NB4 (cell line): Measurements from ENCODE around the gene HMGCLL1.

Source experiments
- DNase-seq: peaks from one replicate; pipeline ENCODE4 v3.0.0; 2010; ENCODE audit warnings: low read depth
- H3K4me3 ChIP-seq: one replicate; pipeline ENCODE4 v1.5.1; 2011; ENCODE audit warnings: mild to moderate bottlenecking, low read depth, low read length, moderate library complexity
- CTCF ChIP-seq: IDR thresholded peaks from one replicate; pipeline ENCODE4 v1.5.1; 2012; ENCODE audit warnings: low read depth, low read length
- MAX ChIP-seq: IDR thresholded peaks from 2 replicates; pipeline ENCODE4 v1.6.1; 2011; ENCODE audit warnings: low read depth, low read length
- MYC ChIP-seq: IDR thresholded peaks from 2 replicates; pipeline ENCODE4 v1.6.1; 2011; ENCODE audit warnings: low read depth, low read length
- POLR2A ChIP-seq: IDR thresholded peaks from 2 replicates; pipeline ENCODE4 v1.6.1; 2011; ENCODE audit warnings: mild to moderate bottlenecking; ENCODE audit not compliant: insufficient read length; ENCODE audit errors: extremely low read depth

Gene HMGCLL1

GRCh38 chr6:55594442-55594841 is 15.4 kb upstream of the HMGCLL1 start:
- no peak for DNase-seq
- no peak overlapping the region for H3K4me3 ChIP-seq
- TF ChIP-seq MAX = no peak
- TF ChIP-seq MYC = no peak
- TF ChIP-seq CTCF = no peak
- no peak for TF ChIP-seq POLR2A

DNA sequence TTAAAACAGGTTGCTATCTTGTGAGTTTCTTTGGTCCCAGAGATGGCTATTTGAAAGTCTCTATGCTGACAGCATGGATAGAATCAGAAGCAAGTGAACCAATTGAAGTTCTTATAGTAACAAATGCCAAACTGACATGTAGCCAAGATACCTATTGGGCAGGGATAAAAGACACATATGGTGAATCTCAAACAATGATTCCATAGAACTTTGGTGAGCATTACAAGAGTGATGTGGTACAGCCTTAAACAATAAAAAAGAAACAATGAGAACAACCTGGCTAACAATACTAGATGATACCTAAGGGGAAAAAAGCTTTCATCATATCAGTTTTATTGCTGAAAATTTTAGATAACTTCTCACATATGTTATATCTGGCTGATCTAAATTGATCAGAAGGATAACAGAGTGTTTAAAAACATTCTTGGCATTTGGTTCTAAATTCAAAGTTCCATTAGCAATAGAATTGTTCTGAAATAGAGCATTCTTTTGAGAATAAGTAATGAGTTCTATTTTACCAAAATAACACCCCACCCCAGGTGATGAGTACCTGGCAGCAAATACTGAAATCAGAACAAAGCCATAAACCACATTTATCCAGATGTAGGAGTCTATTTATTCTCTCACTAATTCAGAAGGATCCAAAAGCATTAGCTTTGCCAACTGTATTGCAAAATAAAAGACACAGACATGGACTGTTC is 5.8 kb upstream of the HMGCLL1 start:
- TF ChIP-seq CTCF (no peak), MYC (no peak), MAX (no peak), POLR2A (no peak)
- no peak overlapping the region for H3K4me3 ChIP-seq
- DNase-seq = no peak

DNA sequence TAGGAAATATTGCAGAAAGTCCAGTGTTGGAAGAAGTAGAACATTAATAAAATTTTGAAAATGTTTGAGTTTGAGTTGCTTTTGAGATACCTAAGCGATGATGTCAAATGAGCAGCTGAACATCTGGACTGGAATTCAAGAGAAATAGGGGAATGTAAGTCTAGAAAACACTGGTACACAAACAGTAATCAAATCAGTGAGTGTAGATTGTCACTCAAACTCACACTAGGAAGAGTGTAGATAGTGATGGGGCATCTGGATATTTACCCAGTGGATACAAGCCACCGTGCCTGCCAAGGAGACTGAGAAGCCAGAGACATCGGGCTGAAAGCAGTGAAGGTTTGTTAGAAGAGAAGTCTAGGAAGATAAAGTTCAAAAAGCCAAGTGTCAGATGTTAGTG is 2.2 kb downstream of the HMGCLL1 start:
- TF ChIP-seq POLR2A (no peak), CTCF (no peak), MYC (no peak), MAX (no peak)
- no peak for DNase-seq
- no peak overlapping the region for H3K4me3 ChIP-seq

- no peak for TF ChIP-seq MYC
- TF ChIP-seq CTCF = no peak
- TF ChIP-seq POLR2A = no peak
- no peak for TF ChIP-seq MAX
- H3K4me3 ChIP-seq = no peak overlapping the region
- no peak for DNase-seq
These were observed 4.4 kb downstream of the HMGCLL1 start for GRCh38 chr6:55574556-55574955.

DNA sequence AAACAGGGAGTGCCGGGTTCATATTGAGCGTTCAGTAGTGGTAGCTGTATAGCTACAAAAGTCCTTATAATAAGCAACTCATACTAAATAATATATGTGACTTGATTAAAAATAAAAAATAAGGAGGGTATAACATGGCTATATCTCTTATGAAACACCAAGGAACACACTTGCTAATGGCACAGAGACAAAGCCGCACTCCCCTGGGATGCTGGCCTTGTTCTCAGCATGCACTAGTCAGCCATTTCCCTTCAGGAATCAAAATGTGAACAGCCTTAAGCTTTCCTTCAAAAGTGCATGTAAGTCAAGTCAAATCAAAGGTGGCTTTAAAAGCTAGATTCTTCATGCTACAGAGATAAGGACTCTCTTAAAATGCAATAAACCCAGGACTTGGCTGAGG is 9.4 kb downstream of the HMGCLL1 start:
- TF ChIP-seq MYC (no peak), CTCF (no peak), POLR2A (no peak), MAX (no peak)
- DNase-seq = no peak
- no peak overlapping the region for H3K4me3 ChIP-seq
